Effector memory CD4-positive, alpha-beta T cell (primary cell): Measurements from ENCODE around the gene TGFA.

Source experiments
- DNase-seq, 3 donors: peaks; one replicate each; pipeline ENCODE4 v3.0.0-alpha.2; 2020
- H3K27ac ChIP-seq: 2 replicates; pipeline ENCODE4 v1.7.0; 2013; ENCODE audit warnings: mild to moderate bottlenecking, low read length, moderate library complexity; ENCODE audit not compliant: insufficient read depth, poor library complexity, severe bottlenecking
- H3K27me3 ChIP-seq: replicated peaks from 2 replicates; pipeline ENCODE4 v1.7.0; 2013; ENCODE audit warnings: mild to moderate bottlenecking, low read length; ENCODE audit not compliant: insufficient read depth, control insufficient read depth, poor library complexity, severe bottlenecking
- H3K36me3 ChIP-seq: 2 replicates; pipeline ENCODE4 v1.7.0; 2013; ENCODE audit warnings: mild to moderate bottlenecking, low read length, moderate library complexity; ENCODE audit not compliant: control insufficient read depth, insufficient read depth
- H3K4me1 ChIP-seq: 2 replicates; pipeline ENCODE4 v1.7.0; 2013; ENCODE audit warnings: low read length, mild to moderate bottlenecking; ENCODE audit not compliant: control insufficient read depth, insufficient read depth, poor library complexity, severe bottlenecking
- H3K4me3 ChIP-seq: 2 replicates; pipeline ENCODE4 v1.7.0; 2013; ENCODE audit warnings: low read length, low read depth, mild to moderate bottlenecking; ENCODE audit not compliant: insufficient read depth, poor library complexity, severe bottlenecking
- H3K9me3 ChIP-seq: 2 replicates; pipeline ENCODE4 v1.7.0; 2013; ENCODE audit warnings: mild to moderate bottlenecking, low read length, moderate library complexity; ENCODE audit not compliant: control insufficient read depth

The TGFA gene

DNA sequence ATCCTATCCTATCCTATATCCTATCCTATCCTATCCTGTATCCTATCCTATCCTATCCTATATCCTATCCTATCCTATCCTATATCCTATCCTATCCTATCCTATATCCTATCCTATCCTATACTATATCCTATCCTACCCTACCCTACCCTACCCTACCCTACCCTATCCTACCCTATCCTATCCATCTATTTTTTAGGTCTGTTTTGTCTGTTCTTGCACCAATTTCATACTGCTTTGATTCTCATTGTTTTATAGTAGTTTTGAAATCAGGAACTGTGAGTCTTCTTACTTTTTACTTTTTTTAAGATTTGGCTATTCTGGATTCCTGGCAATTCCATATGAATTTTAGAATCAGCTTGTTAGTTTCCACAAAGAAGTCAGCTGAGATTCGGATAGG is 118.5 kb downstream of the TGFA start:
- no peak overlapping the region for H3K27ac ChIP-seq
- H3K4me1 ChIP-seq, result peaks cover 7% of the 10 kb centered on the region
- no peak for DNase-seq

DNA sequence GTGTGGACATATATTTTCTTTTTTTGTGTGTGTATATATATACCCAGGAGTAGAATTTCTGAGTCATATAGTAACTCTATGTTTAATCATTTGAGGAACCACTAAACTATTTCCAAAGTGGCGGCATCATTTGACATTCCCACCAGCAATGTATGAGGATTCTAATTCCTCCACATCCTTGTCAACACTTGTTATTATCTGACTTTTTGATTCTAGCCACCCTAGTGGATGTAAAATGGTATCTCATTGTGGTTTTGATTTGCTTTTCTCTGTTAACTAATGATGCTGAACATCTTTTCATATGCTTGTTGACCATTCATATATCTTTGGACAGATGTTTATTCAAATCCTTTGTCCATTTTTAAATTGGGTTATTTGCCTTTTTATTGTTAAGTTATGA is 120.3 kb downstream of the TGFA start:
- no peaks in the 10 kb centered on the region for H3K27me3 ChIP-seq
- no peak overlapping the region for H3K27ac ChIP-seq
- DNase-seq, result no peak
- no peak overlapping the region for H3K4me3 ChIP-seq
- H3K9me3 ChIP-seq, result no peaks in the 10 kb centered on the region
- H3K4me1 ChIP-seq, result no peaks in the 10 kb centered on the region
- no peaks in the 10 kb centered on the region for H3K36me3 ChIP-seq

More for the DNA sequence above, 118.5 kb downstream of the TGFA start:
- H3K4me3 ChIP-seq, result no peak overlapping the region
- no peaks in the 10 kb centered on the region for H3K36me3 ChIP-seq
- H3K9me3 ChIP-seq, result no peaks in the 10 kb centered on the region
- H3K27me3 ChIP-seq, result no peaks in the 10 kb centered on the region

DNA sequence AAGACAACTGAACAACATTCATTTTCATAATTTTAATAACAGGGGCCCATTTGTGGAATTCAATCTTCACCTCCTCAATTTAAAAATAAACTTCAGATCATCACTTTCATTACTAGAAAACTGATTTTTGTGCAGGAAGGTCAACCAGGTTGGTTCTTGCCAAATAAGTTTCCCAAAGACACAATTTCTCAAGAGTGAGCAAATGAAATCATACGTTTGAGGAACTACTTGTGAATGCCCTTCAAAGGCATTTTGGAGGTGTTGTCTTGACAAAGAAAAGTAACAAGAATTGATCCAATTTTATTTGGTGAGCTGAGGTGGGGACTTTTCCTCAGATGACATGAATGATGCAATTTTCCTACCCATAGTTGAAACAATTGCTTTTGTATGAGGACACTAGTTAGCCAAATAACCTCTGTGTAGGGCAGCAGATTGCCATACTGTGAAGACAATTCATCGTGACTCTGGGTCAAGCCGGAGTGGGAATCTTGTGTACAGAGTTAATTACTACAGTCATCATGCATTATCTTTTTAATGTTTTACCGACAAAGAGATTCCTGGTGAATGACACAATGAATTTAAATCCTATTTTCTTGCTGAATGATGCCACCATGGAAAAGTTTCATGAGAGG is 121.8 kb downstream of the TGFA start:
- H3K4me3 ChIP-seq, result no peak overlapping the region
- H3K27me3 ChIP-seq, result no peaks in the 10 kb centered on the region
- H3K27ac ChIP-seq, result no peak overlapping the region
- no peaks in the 10 kb centered on the region for H3K9me3 ChIP-seq
- no peaks in the 10 kb centered on the region for H3K4me1 ChIP-seq
- no peak for DNase-seq
- no peaks in the 10 kb centered on the region for H3K36me3 ChIP-seq

DNA sequence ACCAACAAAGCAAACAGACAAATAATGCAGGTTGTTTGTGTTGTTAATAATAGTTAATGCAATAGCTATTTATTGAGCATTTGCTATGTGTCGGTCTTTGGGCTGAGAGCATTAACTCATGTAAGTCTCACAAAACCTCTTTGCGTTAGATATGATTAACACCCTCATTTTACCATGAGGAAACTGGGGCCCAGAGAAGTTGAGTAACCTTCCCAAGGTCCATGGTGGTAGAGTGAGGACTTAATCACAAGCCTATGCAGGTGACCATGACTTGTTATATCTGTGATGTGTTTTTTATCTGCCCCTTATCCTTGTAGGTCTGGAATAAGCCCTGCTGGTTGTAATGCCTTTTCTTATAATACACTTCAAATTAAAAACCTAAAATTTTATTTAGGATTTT is 127.3 kb downstream of the TGFA start:
- DNase-seq, result no peak
- no peak overlapping the region for H3K27ac ChIP-seq
- H3K9me3 ChIP-seq, result no peaks in the 10 kb centered on the region
- no peaks in the 10 kb centered on the region for H3K27me3 ChIP-seq
- no peaks in the 10 kb centered on the region for H3K4me1 ChIP-seq
- no peaks in the 10 kb centered on the region for H3K36me3 ChIP-seq
- no peak overlapping the region for H3K4me3 ChIP-seq

DNA sequence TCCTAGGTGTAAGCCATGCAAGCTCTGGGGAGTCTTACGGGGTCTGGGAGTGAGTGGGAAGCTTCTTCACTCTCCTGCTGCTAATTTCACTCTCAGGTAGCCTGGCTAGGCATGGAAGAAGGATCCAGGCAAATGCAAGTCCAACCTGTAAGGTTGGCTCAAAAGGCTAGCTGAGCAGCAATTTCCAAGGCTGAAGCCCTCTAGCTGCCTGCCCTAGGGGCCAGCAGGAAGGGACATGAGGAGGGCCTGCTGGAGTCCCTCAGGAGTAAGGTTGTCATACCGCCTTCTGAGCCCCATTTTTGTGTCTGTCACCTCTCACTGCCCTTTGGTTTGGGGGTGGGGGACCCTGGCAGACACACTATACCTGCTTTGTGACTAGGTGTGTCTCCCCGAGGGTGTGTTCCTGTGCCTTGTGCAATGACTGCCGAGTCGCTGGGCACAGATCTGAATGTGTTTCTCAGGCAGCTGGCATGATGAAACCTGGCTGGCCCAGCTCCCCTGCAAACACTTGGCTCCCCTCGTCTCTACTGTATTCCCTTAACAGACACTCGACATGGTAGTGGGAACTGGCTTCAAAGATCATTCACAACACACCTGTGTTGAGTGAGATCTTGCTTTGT is 127.8 kb downstream of the TGFA start:
- no peak overlapping the region for H3K4me3 ChIP-seq
- H3K27me3 ChIP-seq, result no peaks in the 10 kb centered on the region
- no peaks in the 10 kb centered on the region for H3K36me3 ChIP-seq
- DNase-seq, result no peak
- H3K4me1 ChIP-seq, result no peaks in the 10 kb centered on the region
- no peaks in the 10 kb centered on the region for H3K9me3 ChIP-seq
- no peak overlapping the region for H3K27ac ChIP-seq

DNA sequence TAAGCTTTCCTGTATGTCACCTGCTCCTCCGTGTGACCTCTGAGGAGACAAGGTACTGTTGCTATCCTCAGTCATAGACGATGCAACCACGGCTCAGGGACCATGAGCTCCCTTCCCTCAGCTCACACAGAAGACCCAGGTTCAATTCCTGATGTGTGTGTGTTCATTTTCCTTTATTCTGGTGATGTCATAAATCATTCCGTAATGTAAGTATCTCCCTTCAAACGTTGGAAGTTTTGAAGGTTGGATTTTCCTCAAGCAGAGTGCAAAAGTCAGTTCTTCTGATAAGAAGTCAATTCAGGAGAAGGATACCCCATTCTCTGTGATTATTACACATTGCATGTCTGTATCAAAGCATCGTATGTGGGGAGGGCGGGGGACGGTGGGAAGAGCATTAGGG is 132.9 kb downstream of the TGFA start:
- no peaks in the 10 kb centered on the region for H3K36me3 ChIP-seq
- no peak for DNase-seq
- no peaks in the 10 kb centered on the region for H3K9me3 ChIP-seq
- H3K27me3 ChIP-seq, result no peaks in the 10 kb centered on the region
- no peak overlapping the region for H3K27ac ChIP-seq
- H3K4me3 ChIP-seq, result no peak overlapping the region
- no peaks in the 10 kb centered on the region for H3K4me1 ChIP-seq

DNA sequence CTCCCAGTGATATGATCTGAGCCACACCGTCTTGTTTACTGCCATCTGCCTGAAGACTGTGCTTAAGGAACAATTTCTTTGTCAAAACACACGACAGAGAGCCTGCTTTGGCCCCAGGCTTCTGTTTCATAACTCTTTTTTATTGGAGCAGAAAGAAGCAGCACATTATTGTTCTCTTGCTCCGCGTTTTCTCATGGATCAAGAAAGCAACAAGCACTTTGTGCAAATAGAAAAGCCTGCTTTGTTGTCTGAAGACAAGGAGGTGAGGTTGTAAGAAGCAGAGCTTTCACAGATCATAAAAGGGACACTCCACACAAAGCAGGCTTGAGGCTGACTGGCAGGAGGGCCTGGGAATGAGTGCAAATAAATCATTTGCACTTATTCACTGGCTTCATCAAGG is 133.5 kb downstream of the TGFA start:
- H3K4me3 ChIP-seq, result no peak overlapping the region
- no peaks in the 10 kb centered on the region for H3K9me3 ChIP-seq
- DNase-seq, result no peak
- no peaks in the 10 kb centered on the region for H3K36me3 ChIP-seq
- no peaks in the 10 kb centered on the region for H3K27me3 ChIP-seq
- H3K4me1 ChIP-seq, result no peaks in the 10 kb centered on the region
- H3K27ac ChIP-seq, result no peak overlapping the region

DNA sequence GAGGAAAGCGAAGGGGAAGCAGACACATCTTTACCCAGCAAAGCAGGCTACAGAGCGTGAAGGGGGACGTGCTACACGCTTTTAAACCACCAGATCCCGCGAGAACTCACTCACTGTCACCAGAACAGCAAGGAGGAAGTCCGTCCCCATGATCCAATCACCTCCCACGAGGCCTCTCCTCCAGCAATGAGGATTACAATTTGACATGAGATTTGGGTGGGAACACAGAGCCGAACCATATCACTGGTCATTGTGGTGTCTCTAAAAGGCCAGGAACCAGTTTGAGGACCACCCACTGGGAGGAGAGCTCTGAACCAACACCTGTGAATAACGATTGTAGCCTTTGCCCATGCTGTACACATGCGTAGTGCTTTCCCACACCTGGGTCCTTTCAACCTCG is 135.1 kb downstream of the TGFA start:
- H3K4me3 ChIP-seq, result no peak overlapping the region
- no peak for DNase-seq
- H3K4me1 ChIP-seq, result no peaks in the 10 kb centered on the region
- H3K27me3 ChIP-seq, result no peaks in the 10 kb centered on the region
- no peaks in the 10 kb centered on the region for H3K36me3 ChIP-seq
- H3K9me3 ChIP-seq, result no peaks in the 10 kb centered on the region
- no peak overlapping the region for H3K27ac ChIP-seq

DNA sequence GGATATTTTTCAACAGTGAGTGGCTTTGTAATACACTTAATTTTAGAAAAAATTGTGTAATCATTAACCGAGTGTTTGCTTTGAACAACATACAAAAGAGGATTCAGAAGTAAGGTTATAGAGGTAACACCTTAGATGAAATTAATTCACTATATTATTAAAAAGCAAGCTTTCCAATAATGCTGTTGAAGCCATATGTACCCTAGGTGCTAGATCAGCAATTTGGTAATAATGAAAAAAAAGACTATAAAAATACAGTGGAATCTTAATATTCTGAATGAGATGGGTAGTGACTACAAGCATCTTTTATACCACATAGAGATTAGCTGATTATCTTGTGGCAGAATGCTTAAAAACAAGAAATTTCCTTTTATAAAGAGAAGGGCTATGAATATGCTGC is 136.6 kb downstream of the TGFA start:
- H3K27ac ChIP-seq, result no peak overlapping the region
- no peaks in the 10 kb centered on the region for H3K27me3 ChIP-seq
- no peak for DNase-seq
- no peaks in the 10 kb centered on the region for H3K36me3 ChIP-seq
- H3K4me1 ChIP-seq, result no peaks in the 10 kb centered on the region
- no peak overlapping the region for H3K4me3 ChIP-seq
- H3K9me3 ChIP-seq, result no peaks in the 10 kb centered on the region

DNA sequence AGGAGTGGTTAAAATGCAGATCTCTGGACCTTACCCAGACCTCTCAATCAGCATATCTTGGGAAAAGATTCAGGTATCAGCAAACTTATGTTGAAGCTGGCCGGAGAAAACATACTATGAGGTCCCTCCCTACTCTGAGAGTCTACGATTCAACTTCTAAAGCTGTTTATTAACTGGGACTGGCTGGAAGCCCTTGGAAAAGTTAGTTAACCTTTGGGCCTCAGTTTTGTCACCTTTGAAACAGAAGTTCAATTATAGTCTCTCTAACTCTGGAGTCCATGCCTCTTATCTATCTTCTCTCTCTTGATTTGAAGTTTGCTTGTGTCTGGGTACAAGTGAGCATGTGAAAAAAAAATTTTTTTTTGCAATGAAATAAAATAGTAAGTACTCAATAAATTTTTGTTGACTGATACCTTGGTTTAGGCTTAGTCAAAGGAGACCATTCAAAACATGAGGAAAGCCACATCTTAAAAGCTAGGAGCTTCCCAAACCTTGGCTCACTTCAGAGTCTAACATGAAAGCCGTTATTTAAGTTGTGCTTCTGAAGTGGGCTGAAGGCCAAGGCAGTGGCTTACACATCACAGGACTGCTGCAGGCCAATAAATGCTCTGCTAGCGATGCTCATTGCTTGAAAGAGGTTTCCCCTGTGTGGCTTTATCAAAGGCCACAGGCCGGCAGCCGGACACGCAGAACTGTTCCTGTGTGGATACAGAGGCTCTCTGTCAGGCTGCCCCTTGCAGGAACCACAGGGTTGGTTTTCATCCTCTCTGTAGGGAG is 141.1 kb downstream of the TGFA start:
- H3K27me3 ChIP-seq, result no peaks in the 10 kb centered on the region
- H3K4me3 ChIP-seq, result no peak overlapping the region
- no peaks in the 10 kb centered on the region for H3K36me3 ChIP-seq
- no peaks in the 10 kb centered on the region for H3K9me3 ChIP-seq
- no peaks in the 10 kb centered on the region for H3K4me1 ChIP-seq
- DNase-seq, result no peak
- H3K27ac ChIP-seq, result no peak overlapping the region
